Panc1 (cell line): ENCODE results near the gene TUFT1. TPM values are rescaled to one million over a fixed set of nuclear protein-coding genes. Genes with fewer than 3 reads are reported as not detected.

Experiments
- ATAC-seq: fragments of 200-7000 bp; cut with Tn5 transposase; 2 replicates; pipeline ENCODE4 v1.9.1; 2020; ENCODE audit warnings: mild to moderate bottlenecking, moderate library complexity
- BruUV-seq: library from RNA; stranded (reverse); fragments of 400-500 nt; replicated peaks from 2 replicates; lab custom pipeline; 2021; lab: Mats Ljungman, UMichigan
- CTCF ChIA-PET: fragments of 300-600 bp; sonication (Branson Sonifier 250); formaldehyde crosslinking; loops from one replicate; lab custom pipeline; 2022; ENCODE audit warnings: antibody characterized with exemption; lab: Charles Lee
- POLR2A ChIA-PET: fragments of 300-600 bp; sonication (Branson Sonifier 250); formaldehyde crosslinking; loops from one replicate; lab custom pipeline; 2022; ENCODE audit warnings: antibody characterized with exemption; lab: Charles Lee
- DNase-seq: peaks from one replicate; pipeline ENCODE4 v3.0.0-alpha.2; 2010; ENCODE audit warnings: low read depth, low spot score
- H3K27ac ChIP-seq: 2 replicates; pipeline ENCODE4 v1.5.1; 2011; ENCODE audit warnings: mild to moderate bottlenecking, low read length, inconsistent platforms
- H3K27me3 ChIP-seq: fragments of 200-500 bp; sonication (Bioruptor generic); 2 replicates; pipeline ENCODE4 v1.6.0; 2014; ENCODE audit warnings: low read length, inconsistent platforms; ENCODE audit not compliant: control insufficient read depth, insufficient read depth
- H3K36me3 ChIP-seq: fragments of 200-500 bp; sonication (Bioruptor generic); 2 replicates; pipeline ENCODE4 v1.5.1; 2014; ENCODE audit warnings: inconsistent platforms, mild to moderate bottlenecking, low read length, moderate library complexity; ENCODE audit not compliant: control insufficient read depth, insufficient read depth
- H3K4me1 ChIP-seq: 2 replicates; pipeline ENCODE4 v1.5.1; 2011; ENCODE audit warnings: inconsistent platforms, mild to moderate bottlenecking, low read length, moderate library complexity; ENCODE audit not compliant: control insufficient read depth, insufficient read depth
- H3K4me3 ChIP-seq, 2 experiments: 2 replicates each; pipeline ENCODE4 v1.5.1; 2011 to 2012; ENCODE audit warnings: low read depth in 2 of 2, low read length in 2 of 2, mild to moderate bottlenecking in 2 of 2, inconsistent platforms in 1 of 2, moderate library complexity in 1 of 2
- H3K9me3 ChIP-seq: fragments of 200-500 bp; sonication (Bioruptor generic); 2 replicates; pipeline ENCODE4 v1.5.1; 2014; ENCODE audit warnings: low read depth, mild to moderate bottlenecking, inconsistent platforms, low read length, moderate library complexity; ENCODE audit not compliant: control insufficient read depth, insufficient read depth
- CTCF ChIP-seq: fragments of 450-650 bp; IDR thresholded peaks from 2 replicates; pipeline ENCODE4 v1.5.1; 2017; ENCODE audit warnings: mild to moderate bottlenecking
- POLR2AphosphoS5 ChIP-seq: IDR thresholded peaks from 2 replicates; pipeline ENCODE4 v1.6.1; 2012; ENCODE audit warnings: mild to moderate bottlenecking, low read depth, low read length, moderate library complexity
- REST ChIP-seq, 2 experiments: IDR thresholded peaks; 2 replicates each; pipeline ENCODE4 v1.6.1; 2011 to 2012; ENCODE audit warnings: low read depth in 2 of 2, control low read depth in 1 of 2, low read length in 1 of 2, mild to moderate bottlenecking in 1 of 2, moderate library complexity in 1 of 2; ENCODE audit not compliant: insufficient read depth in 1 of 2
- SIN3A ChIP-seq: IDR thresholded peaks from 2 replicates; pipeline ENCODE4 v1.6.1; 2012; ENCODE audit warnings: low read depth, mild to moderate bottlenecking, low read length, moderate library complexity, borderline replicate concordance; ENCODE audit not compliant: insufficient read depth
- TCF7L2 ChIP-seq: IDR thresholded peaks from 2 replicates; pipeline ENCODE4 v1.6.1; 2011; ENCODE audit warnings: mild to moderate bottlenecking, low read depth, low read length, inconsistent platforms
- in situ Hi-C: cut with HindIII; loops from 2 replicates; pipeline ENCODE4 v1.10.0; 2016; ENCODE audit warnings: low sequenced_read_pairs, low pct_unique_long_range_greater_than_20kb
- intact Hi-C: fragments of 100-400 bp; cut with micrococcal nuclease; formaldehyde crosslinking; loops from one replicate; pipeline ENCODE4 v1.10.0; 2022; ENCODE audit not compliant: unreplicated experiment
- total RNA-seq: library from RNA; stranded (reverse); gene quantifications from one replicate; pipeline ENCODE4 v1.2.1, GENCODE V29; 2021; ENCODE audit not compliant: unreplicated experiment

TUFT1 gene
- total RNA-seq, 1 experiment from 2014 or later: 66.4 TPM

GRCh38 chr1:151518936-151519335, 21.2 kb upstream of the TUFT1 start:
- DNase-seq (no peak), ATAC-seq (no peak)
- Histone ChIP-seq H3K36me3 (no peaks in the 10 kb centered on the region; the same call in 1 of the 2 replicates), H3K4me3 (no peak overlapping the region), H3K4me1 (peaks cover 4% of the 10 kb centered on the region), H3K27me3 (no peaks in the 10 kb centered on the region), H3K9me3 (no peaks in the 10 kb centered on the region), H3K27ac (no peak overlapping the region)
- TF ChIP-seq REST (IDR thresholded peaks at IDR 0.05; ENCODE audit: insufficient read depth in 1 of 2, low read depth in 2 of 2, low read length in 1 of 2) (no peak), SIN3A (no peak), POLR2AphosphoS5 (no peak), TCF7L2 (no peak), CTCF (no peak)
- ChIA-PET POLR2A (no interaction called here), CTCF (no interaction called here)
- in situ Hi-C loops (no loop called here), intact Hi-C loops (loop anchor here (10.0 kb wide), 1 partner anchor 74 kb away; no protein-coding TSS in a partner anchor)
- no TSS peak for BruUV-seq

- DNase-seq (no peak), ATAC-seq (no peak)
- no peak overlapping the region for H3K27ac ChIP-seq
- intact Hi-C loops (loop anchor here (10.0 kb wide), 1 partner anchor 75 kb away; no protein-coding TSS in a partner anchor), in situ Hi-C loops (no loop called here)
- ChIA-PET POLR2A (no interaction called here), CTCF (interaction anchor here (0.7 to 1.1 kb wide), 2 partner anchors 45 to 116 kb away, joined by 3 read pairs; no protein-coding TSS in a partner anchor)
- no peak for TF ChIP-seq SIN3A
- no peak for TF ChIP-seq CTCF
- no peak for TF ChIP-seq REST (IDR thresholded peaks at IDR 0.05; ENCODE audit: insufficient read depth in 1 of 2, low read depth in 2 of 2, low read length in 1 of 2)
- TF ChIP-seq POLR2AphosphoS5: no peak
- TF ChIP-seq TCF7L2: no peak
- BruUV-seq: no TSS peak
- H3K9me3 ChIP-seq: no peaks in the 10 kb centered on the region
- no peak overlapping the region for H3K4me3 ChIP-seq
- no peaks in the 10 kb centered on the region; the same call in 1 of the 2 replicates for H3K36me3 ChIP-seq
- no peaks in the 10 kb centered on the region for H3K27me3 ChIP-seq
- H3K4me1 ChIP-seq: peaks cover 4% of the 10 kb centered on the region
These were observed 20.4 kb upstream of the TUFT1 start for GRCh38 chr1:151519667-151520066.
